Keratinocyte (primary cell): Measurements from ENCODE around the gene LPAR5. TPM values are rescaled to one million over a fixed set of nuclear protein-coding genes. Genes with fewer than 3 reads are reported as not detected.

Source experiments
- DNase-seq: peaks from one replicate; pipeline ENCODE4 v3.0.0-alpha.2; 2011; ENCODE audit warnings: low read depth, missing footprints, low spot score
- FAIRE-seq: peaks from 2 replicates; lab custom pipeline; 2011; peaks lifted over from hg19 to GRCh38; lab: Jason Lieb, UNC
- H2AFZ ChIP-seq: 2 replicates; pipeline ENCODE4 v1.6.0; 2012; ENCODE audit warnings: low read length, control low read depth, inconsistent platforms; ENCODE audit not compliant: control insufficient read depth
- H3K27ac ChIP-seq: 2 replicates; pipeline ENCODE4 v1.5.1; 2011; ENCODE audit warnings: low read length; ENCODE audit not compliant: control insufficient read depth, insufficient read depth
- H3K27me3 ChIP-seq: 3 replicates; pipeline ENCODE4 v1.6.0; 2011; ENCODE audit warnings: low read length; ENCODE audit not compliant: control insufficient read depth, insufficient read depth; ENCODE audit errors: extremely low read depth
- H3K36me3 ChIP-seq, 2 experiments: 2 replicates in 1 of 2; 3 replicates in 1 of 2; pipeline ENCODE4 v1.5.1; 2011; ENCODE audit warnings: low read length in 2 of 2, mild to moderate bottlenecking in 1 of 2; ENCODE audit not compliant: control insufficient read depth in 2 of 2, insufficient read depth in 2 of 2; ENCODE audit errors: extremely low read depth in 1 of 2
- H3K4me1 ChIP-seq: 3 replicates; pipeline ENCODE4 v1.5.1; 2011; ENCODE audit warnings: low read length; ENCODE audit not compliant: control insufficient read depth, insufficient read depth; ENCODE audit errors: extremely low read depth
- H3K4me2 ChIP-seq: 3 replicates; pipeline ENCODE4 v1.6.0; 2011; ENCODE audit warnings: low read depth, low read length; ENCODE audit not compliant: control insufficient read depth, insufficient read depth; ENCODE audit errors: extremely low read depth
- H3K4me3 ChIP-seq, 3 experiments: fragments of 200-600 bp in 1 of 3; sonication (generic) in 1 of 3; 2 replicates in 2 of 3; 3 replicates in 1 of 3; pipeline ENCODE4 v1.5.1; 2011 to 2016; ENCODE audit warnings: low read length in 3 of 3, mild to moderate bottlenecking in 3 of 3, control low read depth in 2 of 3, inconsistent platforms in 1 of 3, low read depth in 1 of 3, mixed read lengths in 1 of 3, mixed run types in 1 of 3, moderate library complexity in 1 of 3; ENCODE audit not compliant: control insufficient read depth in 2 of 3, insufficient read depth in 2 of 3; ENCODE audit errors: extremely low read depth in 1 of 3
- H3K79me2 ChIP-seq: 2 replicates; pipeline ENCODE4 v1.6.0; 2012; ENCODE audit warnings: low read length; ENCODE audit not compliant: control insufficient read depth, insufficient read depth
- H3K9ac ChIP-seq: 3 replicates; pipeline ENCODE4 v1.6.0; 2011; ENCODE audit warnings: low read length; ENCODE audit not compliant: control insufficient read depth, insufficient read depth; ENCODE audit errors: extremely low read depth
- H3K9me1 ChIP-seq: 3 replicates; pipeline ENCODE4 v1.6.0; 2011; ENCODE audit warnings: low read length; ENCODE audit not compliant: control insufficient read depth, insufficient read depth; ENCODE audit errors: extremely low read depth
- H3K9me3 ChIP-seq: 2 replicates; pipeline ENCODE4 v1.5.1; 2012; ENCODE audit warnings: low read depth, low read length; ENCODE audit not compliant: control insufficient read depth
- H4K20me1 ChIP-seq: 3 replicates; pipeline ENCODE4 v1.6.0; 2011; ENCODE audit warnings: low read length; ENCODE audit not compliant: control insufficient read depth, insufficient read depth; ENCODE audit errors: extremely low read depth
- CTCF ChIP-seq, 3 experiments: IDR thresholded peaks in 1 of 3; conservative IDR thresholded peaks in 1 of 3; optimal IDR thresholded peaks in 1 of 3; 2 replicates in 2 of 3; 3 replicates in 1 of 3; pipeline versions ENCODE3 to v1.5.1; 2011; ENCODE audit warnings: low read length in 3 of 3, mild to moderate bottlenecking in 3 of 3, moderate library complexity in 2 of 3, control low read depth in 1 of 3, inconsistent platforms in 1 of 3; ENCODE audit not compliant: insufficient read depth in 2 of 3; ENCODE audit errors: extremely low read depth in 1 of 3
- EZH2 ChIP-seq: IDR thresholded peaks from one replicate; pipeline ENCODE4 v1.6.1; 2012; ENCODE audit warnings: inconsistent platforms, mild to moderate bottlenecking, low read length, moderate library complexity
- dilution Hi-C: fragments of 300-500 bp; cut with MboI; formaldehyde crosslinking; loops from one replicate; pipeline ENCODE4 v1.7.0; 2020; ENCODE audit warnings: low sequenced_read_pairs; ENCODE audit not compliant: extremely low pct_ligation_motif_present
- polyA plus RNA-seq, 5 experiments: library from polyadenylated mRNA; depleted of rRNA in 3 of 5; stranded (reverse) in 3 of 5; stranded (forward) in 1 of 5; unstranded in 1 of 5; fragments of >200 nt; gene quantifications; 1 replicate in 1 of 5; 2 replicates in 3 of 5; 3 replicates in 1 of 5; pipeline versions ENCODE4 v1.2.1 to v1.2.3, GENCODE V29; 2011 to 2012; ENCODE audit warnings: missing spikeins in 2 of 5, low read depth in 1 of 5, low replicate concordance in 1 of 5

The LPAR5 gene
- polyA plus RNA-seq, 1 donor (not counting 4 experiments of a cell fraction or from before 2014, with no cell fraction given), result 8.3 TPM

DNA sequence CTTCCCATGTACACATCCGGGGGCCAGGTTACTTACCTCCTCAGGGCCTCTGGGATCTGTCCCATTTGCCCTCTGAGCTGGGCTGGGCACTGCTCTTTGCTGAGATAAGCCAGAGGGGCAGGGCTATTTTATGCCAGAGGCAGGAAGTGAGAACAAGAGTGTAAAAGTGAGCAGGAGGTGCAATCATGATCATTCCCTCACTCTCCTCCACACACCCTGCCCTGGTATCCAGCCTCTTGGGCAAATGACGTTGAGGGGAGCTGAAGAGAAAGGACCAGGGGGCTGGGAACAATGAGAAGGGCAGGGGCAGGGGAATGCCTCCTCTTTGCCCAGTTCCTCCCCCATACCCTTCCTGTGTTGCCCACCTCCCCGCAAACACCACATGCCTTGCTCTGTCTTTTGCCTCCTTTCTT, 4.2 kb downstream of the LPAR5 start:
- Histone ChIP-seq H3K79me2 (peaks cover 18% of the 10 kb centered on the region), H3K9me3 (no peaks in the 10 kb centered on the region), H2AFZ (no peak overlapping the region), H3K27me3 (no peaks in the 10 kb centered on the region), H3K27ac (no peak overlapping the region), H3K9me1 (no peaks in the 10 kb centered on the region), H3K4me3 (no peak overlapping the region), H3K4me1 (peaks cover 39% of the 10 kb centered on the region), H3K9ac (peak overlapping the region; percentile 4), H3K4me2 (peak overlapping the region; percentile 37), H3K36me3 (peaks cover 0 to 4% of the 10 kb centered on the region in 2 experiments), H4K20me1 (no peaks in the 10 kb centered on the region)
- TF ChIP-seq CTCF (optimal IDR thresholded peaks at IDR 0.05 in 1 of 3, IDR thresholded peaks at IDR 0.05 in 1 of 3, conservative IDR thresholded peaks at IDR 0.05 in 1 of 3; ENCODE audit: extremely low read depth in 1 of 3, insufficient read depth in 2 of 3, low read length in 3 of 3), result no peak
- TF ChIP-seq EZH2, result no peak
- dilution Hi-C loops, result no loop called here
- no peak for DNase-seq
- FAIRE-seq, result no peak

GRCh38 chr12:6630736-6631135, 5.0 kb downstream of the LPAR5 start:
- peaks cover 19% of the 10 kb centered on the region for H3K79me2 ChIP-seq
- H3K4me3 ChIP-seq, result no peak overlapping the region
- peaks cover 32% of the 10 kb centered on the region for H3K4me1 ChIP-seq
- peaks cover 0 to 4% of the 10 kb centered on the region in 2 experiments for H3K36me3 ChIP-seq
- TF ChIP-seq EZH2 (no peak), CTCF (optimal IDR thresholded peaks at IDR 0.05 in 1 of 3, IDR thresholded peaks at IDR 0.05 in 1 of 3, conservative IDR thresholded peaks at IDR 0.05 in 1 of 3; ENCODE audit: extremely low read depth in 1 of 3, insufficient read depth in 2 of 3, low read length in 3 of 3) (no peak)
- no peak overlapping the region for H2AFZ ChIP-seq
- H3K9me3 ChIP-seq, result no peaks in the 10 kb centered on the region
- no peaks in the 10 kb centered on the region for H3K27me3 ChIP-seq
- FAIRE-seq, result no peak
- no peak overlapping the region for H3K4me2 ChIP-seq
- no peak overlapping the region for H3K9ac ChIP-seq
- dilution Hi-C loops, result no loop called here
- DNase-seq, result no peak
- no peaks in the 10 kb centered on the region for H3K9me1 ChIP-seq
- no peaks in the 10 kb centered on the region for H4K20me1 ChIP-seq
- H3K27ac ChIP-seq, result no peak overlapping the region
